NCI-H2196 treated with DMSO at 0.1 percent for 48 hours (cell line): Measurements from ENCODE around the gene ZNF91.
"Not testable (repeated sequence)": the region's sequence is repeated elsewhere in the genome, so short reads cannot be mapped to it uniquely, and the experiment has no call there.

Experiments used
- DNase-seq: peaks from one replicate; lab custom pipeline; 2025; ENCODE audit not compliant: unreplicated experiment; lab: John Stamatoyannopoulos, UW

Gene ZNF91

DNA sequence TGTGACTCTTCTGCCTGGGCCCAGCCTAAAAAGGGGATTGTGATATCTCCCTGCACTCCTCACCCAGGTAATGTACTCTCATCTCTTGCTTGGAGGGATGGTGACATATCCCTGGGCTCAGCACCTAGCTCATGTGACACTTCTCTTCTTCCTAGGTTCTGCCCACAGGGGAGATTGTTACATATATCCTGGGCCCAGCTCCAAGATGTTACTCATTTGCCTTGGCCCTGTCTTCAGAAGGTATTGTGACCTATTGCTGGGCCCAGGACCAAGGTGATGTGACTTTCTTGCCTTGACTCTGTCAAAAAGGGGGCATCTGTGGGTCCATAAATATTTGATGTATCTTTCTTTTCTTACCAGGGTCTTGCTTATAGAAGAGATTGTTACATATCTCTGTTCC, 73.9 kb downstream of the ZNF91 start:
- not testable (repeated sequence) for DNase-seq

DNA sequence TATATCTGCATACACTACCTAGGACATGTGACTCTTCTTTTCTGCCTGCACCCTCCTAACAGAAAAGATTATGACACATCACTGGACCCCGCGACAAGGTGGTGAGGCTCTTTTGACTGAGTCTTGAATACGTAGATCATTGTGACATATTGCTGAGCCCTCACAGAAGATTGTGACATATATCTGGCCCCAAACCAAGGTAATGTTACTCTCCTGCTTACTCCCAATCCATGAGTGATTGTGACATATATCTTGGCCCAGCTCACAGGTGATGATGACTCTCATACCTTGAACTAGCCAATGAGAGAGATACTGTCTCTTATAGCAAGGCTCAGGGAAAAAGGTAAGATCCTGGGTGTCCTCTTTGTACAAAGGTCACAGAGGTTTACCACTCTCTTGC, 75.7 kb downstream of the ZNF91 start:
- DNase-seq = not testable (repeated sequence)

DNA sequence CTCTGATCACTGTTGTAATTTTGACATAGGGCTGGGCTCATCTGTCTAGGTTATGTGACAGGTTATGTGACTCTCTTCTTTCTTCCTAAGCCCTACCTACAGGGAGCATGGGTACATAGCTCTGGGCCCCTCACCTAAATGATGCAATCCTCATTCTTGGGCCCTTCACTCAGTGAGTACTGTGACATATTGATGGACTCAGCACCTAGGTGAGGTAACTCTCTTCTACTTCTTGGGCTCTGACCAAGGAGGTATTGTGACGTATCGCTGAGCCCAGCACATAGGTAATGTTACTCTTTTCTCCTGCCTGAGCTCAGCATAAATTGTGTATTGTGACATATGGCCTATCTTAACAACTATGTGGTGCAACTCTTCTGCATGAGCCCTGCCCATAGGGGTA, 76.3 kb downstream of the ZNF91 start:
- DNase-seq = not testable (repeated sequence)

DNA sequence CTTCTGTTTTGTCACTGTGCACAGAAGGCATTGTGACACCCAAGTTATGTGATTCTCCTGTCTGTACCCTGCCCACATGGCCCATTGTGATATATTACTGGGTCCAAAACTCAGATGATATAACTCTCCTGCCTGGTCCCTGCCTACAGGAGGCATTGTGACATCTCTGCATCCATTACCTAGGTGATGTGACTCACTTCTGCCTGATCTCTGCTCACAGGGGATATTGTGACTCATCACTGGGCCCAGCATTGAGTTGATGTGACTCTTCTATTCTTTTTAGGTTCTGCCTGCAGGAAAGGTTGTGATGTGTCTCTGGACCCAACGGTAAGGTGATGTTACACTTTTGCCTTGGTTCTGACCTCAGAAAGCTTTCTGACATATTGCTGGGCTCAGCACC, 77.1 kb downstream of the ZNF91 start:
- no peak for DNase-seq

DNA sequence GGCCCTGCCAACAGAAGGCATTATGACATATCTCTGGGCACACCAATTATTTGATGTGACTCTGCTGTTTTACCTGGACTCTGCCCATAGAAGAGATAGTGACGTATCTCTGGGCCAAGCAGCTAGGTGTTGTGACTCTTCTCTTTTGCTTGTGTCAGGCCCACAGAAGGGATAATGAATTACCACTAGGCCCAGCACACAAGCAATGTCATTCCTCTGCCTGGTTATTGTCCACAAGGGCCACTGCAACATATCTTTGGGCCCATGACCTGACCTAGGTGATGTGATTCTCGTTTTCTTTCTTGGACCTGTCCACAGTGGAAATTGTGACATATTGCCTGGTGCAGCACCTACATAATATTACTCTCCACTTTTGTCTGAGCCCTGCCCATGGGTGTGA, 80.0 kb downstream of the ZNF91 start:
- no peak for DNase-seq

DNA sequence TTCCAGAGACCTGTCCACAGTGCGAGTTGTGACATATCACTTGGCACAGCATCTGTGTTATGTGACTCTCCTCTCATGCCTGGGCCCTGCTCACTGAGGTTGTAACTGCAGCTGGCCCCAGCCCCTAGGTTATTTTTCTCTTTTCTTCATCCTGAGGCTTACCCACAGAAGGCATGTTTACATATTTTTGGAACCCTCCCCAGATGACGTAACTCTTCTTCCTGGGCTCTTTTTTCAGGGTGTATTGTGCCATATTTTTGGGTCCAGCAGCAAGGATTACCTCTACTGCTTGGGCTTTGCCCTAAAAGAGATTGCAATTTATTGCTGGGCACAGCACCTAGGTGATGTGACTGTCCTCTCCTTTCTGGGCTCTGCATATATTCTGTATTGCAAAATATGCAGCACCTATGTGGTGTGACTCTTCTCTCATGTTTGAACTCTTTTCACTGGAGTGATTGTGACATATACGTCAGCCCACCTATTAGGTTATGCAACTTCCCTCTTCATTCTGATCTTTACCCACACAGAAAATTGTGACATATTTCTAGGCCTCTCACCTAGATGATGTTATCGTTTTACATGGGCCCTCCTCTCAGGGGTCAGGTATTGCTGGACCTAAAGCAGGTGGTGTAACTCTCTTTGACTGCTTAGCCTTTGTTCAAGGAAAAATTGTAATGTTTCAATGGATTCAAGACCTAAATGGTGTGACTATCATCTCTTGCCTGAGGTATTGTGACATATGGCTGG, 80.6 kb downstream of the ZNF91 start:
- DNase-seq = no peak

DNA sequence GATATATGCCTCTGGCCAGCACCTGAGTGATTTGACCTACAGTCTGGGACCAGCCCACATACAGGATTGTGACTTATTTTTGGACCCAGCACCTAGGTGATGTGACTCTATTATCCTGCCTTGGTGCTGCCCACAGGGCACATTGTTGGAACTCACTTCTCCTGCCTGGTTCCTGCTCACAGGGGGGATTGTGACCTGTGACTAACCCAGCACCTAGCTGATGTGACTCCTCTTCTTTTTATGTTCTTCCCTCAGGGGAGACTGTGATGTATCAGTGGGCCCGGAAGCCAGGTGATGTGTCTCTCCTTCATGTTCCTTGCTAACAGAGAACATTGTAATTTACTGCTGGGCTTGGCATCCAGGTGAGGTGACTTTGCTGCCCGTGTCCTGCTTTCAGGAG, 82.1 kb downstream of the ZNF91 start:
- DNase-seq = no peak

DNA sequence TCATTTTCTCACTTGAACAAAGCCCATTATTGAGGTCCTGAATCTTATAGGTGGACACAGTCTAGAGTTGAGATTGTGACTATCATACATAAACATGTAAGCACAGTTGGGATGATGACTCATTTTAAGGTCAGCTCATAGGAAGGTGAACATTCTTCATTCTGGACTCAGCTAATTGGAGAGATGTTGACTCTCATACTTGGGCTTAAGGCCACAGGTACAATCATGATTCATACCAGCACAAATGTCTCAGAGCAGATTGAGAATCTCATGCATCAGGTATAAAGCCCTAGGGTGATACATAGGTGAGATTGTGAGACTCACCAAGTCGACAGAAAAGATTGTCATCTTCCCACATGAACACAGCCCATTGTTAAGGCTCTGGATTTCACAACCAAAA, 82.8 kb downstream of the ZNF91 start:
- no peak for DNase-seq

DNA sequence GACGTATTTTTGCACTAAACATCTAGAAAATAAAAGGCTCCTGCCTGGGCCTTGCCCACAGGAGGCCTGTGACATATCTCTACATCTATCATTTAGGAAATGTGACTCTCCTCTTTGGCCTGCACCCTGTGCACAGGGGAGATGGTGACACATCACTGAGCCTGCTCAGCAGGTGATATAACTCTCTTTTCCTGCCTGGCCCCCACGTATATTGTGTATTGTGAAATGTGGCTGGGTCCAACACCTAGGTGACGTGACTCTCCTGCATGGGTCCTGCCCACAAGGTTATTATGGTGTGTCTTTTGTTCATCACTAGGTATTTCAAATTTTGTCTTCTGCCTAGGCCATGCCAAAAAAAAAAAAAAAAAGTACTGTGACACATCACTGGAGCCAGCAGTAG, 83.7 kb downstream of the ZNF91 start:
- DNase-seq = no peak

DNA sequence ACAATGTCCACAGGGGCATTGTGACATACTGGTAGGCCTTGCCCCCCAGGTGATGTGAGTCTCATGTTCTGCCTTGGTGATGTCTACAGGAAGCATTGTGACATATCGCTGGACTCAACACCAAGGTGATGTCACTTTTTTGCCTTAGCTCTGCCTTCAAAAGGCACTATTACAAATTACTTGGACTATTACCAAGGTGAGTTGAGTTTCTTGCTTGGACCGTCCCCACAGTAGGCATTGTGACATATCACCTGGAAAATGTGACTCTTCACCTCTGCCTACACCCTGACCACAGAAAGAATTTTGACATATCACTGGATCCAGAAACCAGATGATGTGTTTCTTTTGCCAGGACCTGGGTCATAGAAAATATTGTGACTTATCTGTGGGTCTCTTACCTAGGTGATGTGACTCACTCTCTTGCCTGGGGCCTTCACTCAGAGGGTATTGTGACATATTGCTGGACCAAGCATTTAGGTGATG, 84.5 kb downstream of the ZNF91 start:
- no peak for DNase-seq

DNA sequence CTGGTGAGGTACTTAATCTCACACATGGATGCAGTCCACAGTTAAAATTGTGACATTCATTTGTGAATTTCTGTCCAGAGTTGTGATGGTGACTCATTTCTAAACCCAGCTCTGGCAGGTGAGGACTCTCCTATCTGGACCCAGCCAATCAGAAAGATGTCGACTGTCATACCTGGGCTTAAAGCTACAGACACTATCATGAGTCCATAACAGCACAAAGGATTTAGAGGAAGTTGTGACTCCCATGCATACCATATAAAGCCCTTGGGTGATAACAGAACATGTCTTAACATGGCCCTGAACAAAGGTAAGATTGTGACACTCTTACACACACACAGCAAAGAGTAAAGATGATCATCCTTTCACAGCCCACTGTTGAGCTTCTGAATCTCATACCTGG, 85.3 kb downstream of the ZNF91 start:
- DNase-seq = no peak

DNA sequence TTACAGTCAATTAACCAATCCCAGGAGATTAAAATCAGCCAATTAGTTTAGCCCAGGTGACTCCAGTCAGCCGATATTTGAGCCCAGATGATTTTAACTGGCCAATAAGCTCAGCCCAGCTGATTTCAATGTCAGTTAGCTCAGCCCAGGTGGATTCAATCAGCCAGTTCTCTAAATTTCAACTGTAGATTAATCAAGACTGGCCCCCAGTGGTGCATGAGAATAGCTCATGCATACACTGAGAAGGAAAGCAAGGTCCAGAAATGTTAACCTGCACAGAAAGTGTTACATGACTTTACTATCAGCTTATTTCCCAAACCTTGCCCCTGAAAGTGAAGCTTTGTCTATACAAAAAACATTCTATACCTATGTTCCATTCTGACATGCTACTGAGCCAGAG, 89.7 kb downstream of the ZNF91 start:
- no peak for DNase-seq

DNA sequence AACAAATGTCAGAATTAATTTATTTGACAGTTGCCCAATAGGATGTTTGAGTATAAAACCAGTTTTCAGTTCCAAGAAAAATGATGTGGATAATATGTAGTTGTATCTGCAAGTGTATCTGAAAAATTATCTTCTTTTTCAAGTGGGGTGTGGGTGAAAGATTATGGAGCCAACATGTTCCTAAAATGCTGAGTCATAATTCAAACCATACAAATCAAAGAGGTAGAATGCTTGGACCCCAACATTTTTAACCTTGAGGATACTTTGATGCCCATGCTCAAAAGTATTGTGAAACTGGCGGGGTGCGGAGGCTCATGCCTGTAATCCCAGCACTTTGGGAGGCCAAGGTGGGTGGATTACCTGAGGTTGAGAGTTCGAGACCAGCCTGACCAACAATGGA, 91.0 kb downstream of the ZNF91 start:
- DNase-seq = no peak

DNA sequence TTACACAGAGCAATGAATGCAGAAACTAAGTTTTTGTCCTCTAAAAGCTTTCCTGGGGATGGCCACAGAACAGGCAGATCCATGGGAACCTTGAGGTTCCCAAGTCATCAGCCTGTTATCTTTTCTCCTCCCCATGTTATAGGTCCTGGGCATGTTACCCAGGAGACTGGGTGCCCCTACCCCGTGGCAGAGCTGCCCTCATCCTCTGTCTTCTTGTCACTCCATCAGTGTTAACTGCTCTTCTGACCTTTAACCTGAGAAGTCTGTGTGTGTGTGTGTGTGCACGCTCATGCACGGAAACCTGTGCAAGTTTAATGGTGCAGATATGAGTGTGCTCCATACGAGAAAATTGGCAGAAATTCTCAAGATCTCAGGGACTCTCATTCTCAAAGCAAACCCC, 101.1 kb downstream of the ZNF91 start:
- DNase-seq = no peak

DNA sequence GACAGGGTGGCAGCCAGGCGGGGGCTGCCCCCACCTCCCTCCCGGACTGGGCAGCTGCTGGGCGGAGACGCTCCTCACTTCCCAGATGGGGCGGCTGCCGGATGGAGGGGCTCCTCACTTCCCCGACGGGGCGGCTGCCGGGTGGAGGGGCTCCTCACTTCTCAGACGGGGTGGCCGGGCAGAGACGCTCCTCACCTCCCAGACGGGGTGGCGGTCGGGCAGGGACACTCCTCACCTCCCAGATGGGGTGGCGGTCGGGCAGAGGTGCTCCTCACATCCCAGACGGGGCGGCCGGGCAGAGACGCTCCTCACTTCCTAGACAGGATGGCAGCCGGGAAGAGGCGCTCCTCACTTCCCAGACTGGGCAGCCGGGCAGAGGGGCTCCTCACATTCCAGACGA, 105.3 kb downstream of the ZNF91 start:
- DNase-seq = not testable (repeated sequence)
